ENCODE data around the gene BRD9.
"Not testable (repeated sequence)": the region's sequence is repeated elsewhere in the genome, so short reads cannot be mapped to it uniquely, and the experiment has no call there.

BRD9 gene

DNA sequence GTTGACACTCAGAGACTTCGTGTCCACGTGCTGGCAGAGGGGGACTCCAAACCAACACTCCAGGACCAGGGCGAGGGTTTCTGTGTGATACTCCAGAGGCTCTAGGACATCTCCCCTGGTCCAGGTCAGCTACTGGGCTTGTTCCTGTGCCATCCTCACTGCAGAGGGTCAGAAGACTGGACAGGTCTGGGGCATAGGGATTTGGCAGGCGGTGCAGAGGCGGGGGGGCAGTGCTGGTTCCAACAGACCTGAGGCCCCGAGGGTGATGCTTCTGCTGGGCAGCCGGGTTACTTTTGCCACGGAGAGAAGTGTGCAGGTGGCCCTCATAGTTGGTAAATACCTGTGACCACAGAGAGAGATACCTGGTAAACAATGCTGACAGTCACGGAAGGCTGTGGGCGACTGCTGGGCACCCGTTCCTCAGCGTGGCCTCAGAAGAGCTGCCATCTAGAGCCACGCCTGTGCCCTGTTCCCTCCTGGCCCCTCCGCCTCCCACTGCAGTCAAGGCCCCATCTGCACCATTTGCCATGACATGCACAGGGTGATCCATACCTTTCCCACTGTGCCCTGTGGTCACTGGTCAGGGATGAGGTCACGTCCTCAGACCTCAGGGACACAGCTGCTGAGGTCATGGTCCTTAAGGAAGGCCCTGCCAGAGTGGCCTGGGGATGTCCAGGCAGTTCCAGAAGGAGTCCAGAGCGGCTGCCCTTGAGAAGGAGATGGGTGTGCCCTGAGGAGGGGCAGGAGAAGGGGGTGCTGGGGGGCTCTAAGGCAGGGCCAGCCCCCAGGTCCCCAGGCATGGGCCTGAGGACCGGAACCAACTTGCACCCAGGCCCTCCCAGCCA lies 30.1 kb upstream of the BRD9 start:
- no peak for DNase-seq

DNA sequence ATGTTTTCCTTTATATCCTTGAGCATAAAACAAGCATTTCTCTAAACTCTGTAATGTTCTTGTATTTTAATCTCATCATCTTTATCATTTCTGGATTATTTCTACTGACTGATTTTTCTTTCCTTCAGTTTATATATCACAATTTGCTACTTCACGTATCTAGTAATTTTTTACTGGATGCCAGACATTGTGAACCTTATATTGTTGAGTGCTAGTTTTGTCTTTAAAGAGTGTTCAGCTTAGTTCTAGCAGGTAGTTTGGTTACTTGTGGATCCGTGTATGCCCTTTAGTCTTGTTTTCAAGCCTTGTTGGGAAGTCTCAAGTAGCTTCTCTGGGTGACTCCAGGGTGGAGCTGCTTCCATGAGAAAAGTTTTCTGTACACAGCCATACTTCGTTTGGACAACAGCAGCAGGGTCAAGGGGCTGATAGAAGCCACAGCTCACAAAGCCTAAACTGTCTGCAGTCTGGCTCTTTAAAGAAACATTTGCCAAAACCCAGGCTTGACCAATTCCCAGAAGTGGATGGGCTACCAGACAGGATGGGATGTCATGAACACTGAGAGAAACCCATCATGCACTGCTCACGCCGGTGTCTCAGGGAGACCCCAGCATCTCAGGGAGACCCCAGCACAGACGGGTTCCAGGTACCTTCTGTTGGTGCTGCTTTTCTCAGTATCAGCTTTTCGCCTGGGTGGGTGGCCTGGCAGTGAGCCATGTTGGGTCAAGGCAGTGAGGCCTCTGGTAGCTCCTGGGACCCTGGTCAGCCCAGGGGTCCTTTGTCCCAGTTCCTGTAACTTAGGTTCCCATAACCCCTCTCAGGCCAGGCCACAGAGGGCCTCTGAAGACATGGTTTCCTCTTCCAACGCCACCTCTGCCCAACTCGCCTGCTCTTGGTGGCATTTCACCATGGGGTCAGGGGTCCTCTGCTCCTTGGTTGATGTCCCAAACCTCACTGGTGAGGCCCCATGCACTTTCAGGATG lies 29.1 kb upstream of the BRD9 start:
- no peak for DNase-seq

DNA sequence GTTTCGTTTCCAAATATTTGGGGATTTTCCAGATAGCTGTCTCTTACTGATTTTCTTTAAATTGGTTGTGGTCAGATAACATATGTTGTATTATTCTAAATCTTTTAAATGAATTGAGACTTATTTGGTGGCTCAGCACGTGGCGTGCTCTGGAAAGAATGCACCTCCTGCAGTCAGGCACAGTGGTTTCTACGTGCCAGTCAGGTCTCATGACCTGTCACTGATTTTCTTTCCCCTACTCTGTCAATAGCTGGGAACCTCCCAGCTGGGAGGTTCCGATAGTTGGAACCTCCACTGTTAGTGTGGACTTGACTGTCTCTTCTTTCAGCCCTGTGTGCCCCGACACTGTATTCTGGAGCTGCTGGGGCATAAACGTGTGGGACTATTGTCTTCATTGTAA lies 27.7 kb upstream of the BRD9 start:
- no peak for DNase-seq

DNA sequence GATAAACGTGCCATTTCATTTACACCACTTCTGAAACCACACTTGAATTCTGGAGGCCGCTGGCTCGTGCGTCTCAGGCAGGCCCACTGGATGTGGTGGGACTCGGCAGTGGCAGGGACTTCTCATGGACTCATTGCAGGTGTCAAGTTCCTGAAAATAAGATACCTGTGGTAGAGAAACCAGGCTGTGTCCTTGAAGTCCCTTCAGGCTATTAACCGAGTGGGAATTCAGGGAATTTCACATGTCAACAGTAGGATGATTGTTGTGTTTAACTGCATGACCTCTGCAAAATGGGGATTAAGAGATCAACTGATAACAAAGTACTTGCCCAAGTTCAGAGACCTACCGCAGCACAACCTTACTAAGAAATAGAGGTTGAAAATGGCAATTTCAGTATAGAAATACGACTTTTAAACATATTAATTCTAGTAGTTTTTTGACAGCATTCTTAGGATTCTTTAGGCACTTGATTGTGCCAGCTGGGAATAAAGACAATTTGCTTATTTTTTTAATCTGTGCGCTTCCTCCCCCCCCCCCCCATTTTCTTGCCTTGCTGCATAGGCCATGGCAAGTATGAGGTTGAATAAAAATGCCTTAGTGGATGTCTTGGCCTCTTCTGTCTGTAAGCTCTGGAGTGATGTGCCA lies 26.9 kb upstream of the BRD9 start:
- no peak for DNase-seq

DNA sequence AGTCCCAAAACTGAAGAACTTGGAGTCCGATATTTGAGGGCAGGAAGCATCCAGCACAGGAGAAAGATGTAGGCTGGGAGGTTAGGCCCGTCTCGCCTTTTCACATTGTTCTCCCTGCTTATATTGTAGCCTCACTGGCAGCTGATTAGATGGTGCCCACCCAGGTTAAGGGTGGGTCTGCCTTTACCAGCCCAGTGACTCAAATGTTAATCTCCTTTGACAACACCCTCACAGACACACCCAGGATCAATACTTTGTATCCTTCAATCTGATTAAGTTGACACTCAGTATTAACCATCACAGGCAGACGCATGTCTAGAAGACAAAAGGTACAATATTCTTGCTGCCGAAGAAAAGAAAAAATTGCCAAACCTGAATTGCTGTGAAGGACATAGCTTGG lies 26.1 kb upstream of the BRD9 start:
- DNase-seq = not testable (repeated sequence)

DNA sequence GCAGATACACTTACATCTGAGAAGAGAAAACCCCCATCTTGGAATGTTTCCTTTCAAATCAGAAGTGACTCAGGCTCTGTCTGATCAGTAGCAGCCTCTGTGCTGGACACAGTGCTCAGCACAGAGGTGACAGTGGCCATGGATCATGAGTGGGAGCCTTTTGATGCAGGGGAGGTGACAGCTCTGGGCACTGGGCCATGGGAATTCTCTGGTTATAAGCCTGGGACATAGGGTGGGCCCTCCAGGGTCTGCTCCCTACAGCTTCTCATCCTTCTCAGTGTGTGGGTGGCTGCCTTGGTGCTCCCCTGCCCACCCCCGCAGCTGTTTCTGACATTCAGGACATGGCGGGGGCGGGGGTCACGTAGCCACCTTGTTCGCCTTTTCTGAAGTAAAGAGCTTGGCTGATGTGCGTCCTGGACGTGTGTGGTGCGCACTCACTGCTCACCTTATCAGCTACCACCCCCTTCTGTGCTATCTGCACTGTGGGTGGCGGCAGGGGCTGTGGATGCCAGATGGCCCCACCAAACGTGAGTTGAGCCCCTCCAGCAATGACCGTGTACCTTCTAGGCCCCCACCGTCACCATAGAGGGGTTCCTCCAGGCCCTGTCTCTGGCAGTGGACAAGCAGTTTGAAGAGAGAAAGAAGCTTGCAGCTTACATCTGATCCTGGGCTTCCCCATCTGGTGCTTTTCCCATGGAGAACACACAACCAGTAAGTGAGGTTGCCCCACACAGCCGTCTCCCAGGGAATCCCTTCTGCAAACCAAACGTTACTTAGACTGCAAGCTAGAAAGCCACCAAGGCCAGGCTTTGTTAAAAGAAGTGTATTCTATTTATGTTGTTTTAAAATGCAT lies 24.1 kb upstream of the BRD9 start:
- no peak for DNase-seq

DNA sequence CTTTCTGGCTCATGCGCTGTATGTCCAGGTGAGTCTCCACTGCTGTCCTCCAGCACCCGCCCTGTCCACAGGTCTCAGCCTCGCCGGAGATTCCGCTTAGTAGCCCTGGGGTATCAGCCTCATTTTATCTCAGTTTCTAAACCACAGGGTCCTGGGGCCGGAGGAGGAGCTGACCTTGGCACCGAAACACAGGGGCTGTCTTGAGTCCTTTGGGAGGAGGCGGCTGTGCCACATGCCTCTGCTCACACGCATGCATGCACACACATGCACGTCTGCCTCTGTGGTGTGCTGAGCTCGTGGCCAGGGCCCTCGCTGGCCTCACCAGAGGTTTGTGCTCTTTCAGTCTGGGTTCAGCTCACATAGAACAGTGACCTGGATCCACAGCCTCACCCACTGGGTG lies 23.3 kb upstream of the BRD9 start:
- no peak for DNase-seq

DNA sequence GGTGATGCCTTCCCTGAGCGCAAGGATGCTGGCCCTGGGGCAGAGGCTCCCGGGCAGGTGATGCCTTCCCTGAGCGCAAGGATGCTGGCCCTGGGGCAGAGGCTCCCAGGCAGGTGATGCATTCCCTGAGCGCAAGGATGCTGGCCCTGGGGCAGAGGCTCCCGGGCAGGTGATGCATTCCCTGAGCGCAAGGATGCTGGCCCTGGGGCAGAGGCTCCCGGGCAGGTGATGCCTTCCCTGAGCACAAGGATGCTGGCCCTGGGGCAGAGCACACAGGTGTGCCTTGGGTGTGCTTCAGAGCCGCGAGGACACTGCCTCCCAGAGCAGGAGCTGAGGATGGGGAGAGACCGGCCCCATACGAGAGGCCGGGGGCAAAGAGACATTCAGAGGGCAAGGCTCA lies 22.7 kb upstream of the BRD9 start:
- not testable (repeated sequence) for DNase-seq

DNA sequence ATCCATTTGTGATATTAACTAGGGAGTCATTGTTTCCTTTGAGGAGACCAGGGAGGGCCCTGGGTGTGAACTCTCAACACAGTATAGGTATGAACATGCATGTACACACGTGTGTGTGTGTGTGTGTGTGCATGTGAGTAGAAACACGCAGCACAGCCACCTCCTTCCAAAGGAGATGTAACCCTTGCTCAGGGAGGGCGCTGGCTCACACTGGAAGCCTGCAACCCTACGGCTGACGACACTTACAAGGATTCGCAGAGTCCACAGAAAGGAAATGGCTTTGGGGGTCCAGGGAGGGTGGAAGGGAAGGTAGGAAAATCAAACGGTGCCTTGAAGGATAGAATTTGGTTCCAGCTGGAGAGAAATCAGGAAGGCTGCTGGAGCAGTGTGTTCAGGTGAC lies 22.0 kb upstream of the BRD9 start:
- no peak for DNase-seq

DNA sequence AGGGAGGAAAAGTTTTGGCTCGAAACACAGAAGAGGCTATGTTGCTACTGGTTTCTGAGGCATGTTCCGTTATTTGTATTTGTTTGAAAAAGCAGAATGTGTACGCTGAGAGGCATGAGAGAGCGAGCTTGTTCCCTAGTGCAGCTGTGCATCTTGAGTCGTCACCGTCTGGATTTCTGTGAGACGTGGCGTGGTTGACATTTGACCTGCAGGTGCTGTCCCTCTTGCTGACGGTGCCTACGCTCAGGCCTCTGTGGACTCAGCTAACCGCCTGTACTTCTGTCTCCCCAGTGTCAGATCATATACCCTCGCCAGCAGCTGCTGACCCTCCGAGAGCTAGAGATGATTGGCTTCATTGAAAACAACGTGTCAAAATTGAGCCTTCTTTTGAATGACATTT lies 21.6 kb upstream of the BRD9 start:
- DNase-seq = no peak

DNA sequence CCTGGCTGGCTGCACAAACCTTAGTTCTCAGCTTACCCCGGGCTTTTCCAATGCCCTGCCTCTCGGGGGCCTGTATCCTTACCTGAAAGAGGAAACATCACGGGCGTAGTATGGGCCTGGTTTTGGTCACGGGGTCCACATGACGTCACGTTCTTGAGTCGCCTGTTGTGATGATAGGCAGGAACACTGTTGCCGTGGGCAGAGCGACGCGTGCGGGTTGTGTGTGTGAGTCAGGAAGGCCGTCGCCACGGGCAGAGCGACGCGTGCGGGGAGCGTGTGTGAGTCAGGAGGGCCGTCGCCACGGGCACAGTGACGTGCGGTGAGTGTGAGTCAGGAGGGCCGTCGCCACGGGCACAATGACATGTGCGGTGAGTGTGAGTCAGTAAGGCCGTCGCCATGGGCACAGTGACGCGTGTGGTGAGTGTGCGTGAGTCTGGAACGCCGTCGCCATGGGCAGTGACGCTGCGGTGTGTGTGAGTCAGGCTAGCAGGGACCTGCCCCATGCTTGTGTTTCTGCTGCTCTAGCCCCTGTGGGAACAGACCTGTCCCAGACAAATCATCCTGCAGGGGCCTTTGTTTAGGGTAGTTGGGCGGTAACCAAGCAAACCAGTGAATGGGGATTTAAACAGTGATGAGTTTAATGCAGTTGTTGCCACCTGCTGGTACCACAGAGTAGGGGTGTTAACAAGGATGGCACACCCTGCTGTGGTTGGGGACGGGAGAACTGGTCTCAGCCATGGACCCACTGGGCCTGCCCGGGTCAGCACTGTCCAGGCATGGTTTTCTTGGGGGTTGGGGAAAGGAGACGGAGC lies 19.9 kb upstream of the BRD9 start:
- no peak for DNase-seq

DNA sequence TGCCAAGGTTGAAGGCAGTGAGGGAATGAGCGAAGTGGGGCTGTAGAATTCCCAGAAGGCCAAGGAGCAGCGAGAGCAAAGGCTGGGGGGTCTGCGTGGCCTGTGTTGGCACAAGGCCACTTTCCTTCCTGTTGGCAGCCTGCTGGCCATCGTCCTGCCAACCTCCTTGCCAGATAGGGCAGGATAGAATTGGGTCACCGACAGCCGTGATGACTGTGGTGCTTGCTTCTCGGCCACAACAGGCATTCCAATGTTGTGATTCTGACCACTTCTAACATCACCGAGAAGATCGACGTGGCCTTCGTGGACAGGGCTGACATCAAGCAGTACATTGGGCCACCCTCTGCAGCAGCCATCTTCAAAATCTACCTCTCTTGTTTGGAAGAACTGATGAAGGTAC lies 19.0 kb upstream of the BRD9 start:
- no peak for DNase-seq

DNA sequence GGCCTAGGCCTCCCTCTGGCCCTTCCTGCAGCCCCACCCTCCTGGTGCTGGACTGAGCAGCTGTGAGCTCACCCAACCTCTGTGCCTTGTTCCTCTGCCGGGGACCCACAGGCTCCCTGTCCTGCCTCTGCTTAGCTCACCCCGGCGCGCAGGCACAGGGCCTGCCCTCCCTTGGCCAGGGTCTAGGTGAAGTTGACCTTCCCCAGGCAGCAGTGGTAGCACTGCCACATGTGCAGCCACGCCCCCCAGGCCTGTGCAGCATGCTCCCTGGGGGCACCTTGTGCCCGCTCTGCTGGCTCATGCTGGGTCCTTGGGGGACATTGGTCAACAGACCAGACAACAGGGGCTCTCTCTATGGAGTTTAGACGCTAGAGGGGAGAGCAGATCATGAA lies 18.2 kb upstream of the BRD9 start:
- DNase-seq = no peak

DNA sequence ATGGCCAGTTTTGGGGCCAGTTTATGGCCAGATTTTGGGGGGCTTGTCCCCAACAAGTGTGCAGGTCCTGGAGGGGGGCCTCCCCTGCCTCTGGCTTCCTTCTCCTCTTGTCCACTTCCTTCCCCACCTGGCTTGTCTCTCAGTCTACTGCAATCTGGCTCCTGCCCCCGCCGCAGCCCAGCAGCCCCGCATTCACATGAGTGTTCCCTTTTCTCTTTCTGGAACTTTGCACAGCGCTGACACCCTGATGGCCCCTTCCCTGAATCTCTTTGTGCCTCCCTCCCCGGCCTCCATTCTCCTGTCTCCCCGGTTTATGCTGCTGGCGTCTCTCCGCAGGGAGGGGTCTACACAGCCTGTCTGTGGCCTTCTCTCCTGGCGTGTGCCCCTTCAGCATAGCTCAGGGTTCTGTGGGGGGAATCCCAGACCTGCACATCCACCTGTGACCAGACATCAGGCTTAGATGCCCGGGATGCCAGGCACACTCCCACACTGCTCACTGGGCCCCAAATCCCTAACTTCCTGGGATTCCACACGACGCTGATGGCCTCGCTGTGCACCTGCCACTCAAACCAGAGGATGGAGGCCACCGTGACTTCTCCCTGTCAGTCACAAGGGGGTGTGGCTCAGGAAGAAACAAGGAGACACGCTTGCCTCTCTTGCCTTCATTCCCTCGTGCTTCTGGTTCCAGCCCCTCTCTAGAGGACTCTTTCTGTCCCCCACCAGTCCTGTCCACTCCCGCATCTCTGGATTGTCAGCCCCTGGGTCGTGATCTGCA lies 17.6 kb upstream of the BRD9 start:
- no peak for DNase-seq

DNA sequence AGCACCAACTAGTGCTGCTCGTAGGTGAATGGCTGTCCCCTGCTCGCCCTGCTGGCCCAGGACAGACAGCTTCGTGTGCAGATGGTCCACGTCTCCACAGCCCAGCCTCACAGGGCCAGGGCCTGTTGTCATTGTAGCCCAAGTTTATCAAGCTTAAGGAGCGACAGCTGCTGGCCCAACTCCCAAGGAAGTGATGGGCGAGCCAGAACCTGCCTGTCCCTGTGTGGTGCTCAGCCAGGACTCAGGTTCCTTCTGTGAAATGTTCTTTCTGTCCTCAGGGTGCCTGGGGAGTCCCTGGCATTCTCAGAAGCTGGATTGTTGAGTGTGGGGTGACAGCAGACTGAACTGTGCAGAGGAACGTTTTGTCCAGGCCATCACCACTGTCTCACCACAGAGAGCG lies 16.5 kb upstream of the BRD9 start:
- no peak for DNase-seq

DNA sequence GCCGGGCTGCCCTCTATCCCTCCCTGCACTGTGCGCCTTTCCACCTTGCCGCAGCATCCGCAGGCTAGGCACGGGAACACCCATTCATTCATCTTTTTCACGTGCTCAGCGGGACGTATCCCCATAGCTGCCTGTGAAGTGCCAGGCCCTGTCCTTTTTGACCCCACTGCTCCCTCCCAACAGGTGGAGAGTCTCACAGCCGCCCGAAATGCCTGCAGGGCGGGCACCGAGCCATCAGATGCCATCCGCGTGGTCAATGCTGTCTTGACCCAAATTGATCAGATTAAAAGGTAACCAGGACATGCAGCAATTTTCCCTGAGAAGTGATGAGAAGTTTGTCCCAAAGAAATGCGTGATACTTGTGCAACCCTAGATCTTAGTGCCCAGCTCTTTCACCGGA lies 15.6 kb upstream of the BRD9 start:
- DNase-seq = no peak

DNA sequence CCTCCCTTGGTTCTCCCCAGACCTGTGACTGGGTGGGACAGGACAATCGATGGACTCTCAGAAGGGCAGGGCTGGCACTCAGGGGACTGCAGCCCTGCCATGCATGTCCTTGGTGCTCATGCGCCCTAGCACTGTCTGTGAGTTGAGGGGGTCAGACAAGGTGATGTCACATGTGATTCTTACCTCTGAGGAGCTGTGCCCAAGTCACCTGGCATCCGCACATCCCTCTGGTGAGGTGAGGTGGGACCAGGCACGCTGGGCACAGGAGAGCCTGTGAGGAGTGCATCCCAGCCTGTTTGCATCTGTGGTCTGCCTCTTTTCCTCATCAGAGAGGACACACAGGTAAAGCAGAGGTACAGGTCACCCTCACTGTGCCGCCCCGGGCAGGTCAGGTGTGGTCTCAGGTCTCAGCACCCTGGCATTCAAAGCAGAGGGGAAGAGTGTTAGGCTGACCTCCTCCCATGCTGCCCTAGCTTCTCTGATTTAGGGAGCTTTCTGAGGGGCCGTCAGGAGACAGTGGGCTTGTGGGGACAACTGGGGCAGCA lies 14.8 kb upstream of the BRD9 start:
- no peak for DNase-seq

DNA sequence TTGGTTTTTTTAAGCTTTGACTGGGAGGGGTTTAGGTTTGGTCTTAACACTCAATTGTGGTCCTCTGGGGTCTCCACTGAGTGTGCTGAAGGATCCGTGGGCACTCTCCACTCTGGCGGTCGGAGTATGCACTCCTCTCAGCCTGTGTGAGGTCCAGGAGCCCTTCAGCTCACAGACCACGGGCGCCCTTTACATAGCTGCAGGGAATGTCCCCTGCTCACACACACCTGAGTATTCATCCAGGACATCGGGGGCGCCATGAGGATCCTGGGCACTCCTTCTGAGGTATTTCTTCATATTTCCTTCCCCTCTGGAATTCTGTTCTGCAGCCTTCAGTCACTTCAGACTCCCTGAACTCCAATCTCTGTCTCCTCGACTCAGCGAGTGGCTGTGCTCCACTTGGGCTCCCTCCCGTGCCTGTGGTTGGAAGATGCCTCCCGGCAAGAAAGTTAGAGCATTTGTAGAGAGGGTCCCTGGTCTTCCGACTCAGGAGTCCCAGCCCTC lies 12.6 kb upstream of the BRD9 start:
- DNase-seq = no peak

DNA sequence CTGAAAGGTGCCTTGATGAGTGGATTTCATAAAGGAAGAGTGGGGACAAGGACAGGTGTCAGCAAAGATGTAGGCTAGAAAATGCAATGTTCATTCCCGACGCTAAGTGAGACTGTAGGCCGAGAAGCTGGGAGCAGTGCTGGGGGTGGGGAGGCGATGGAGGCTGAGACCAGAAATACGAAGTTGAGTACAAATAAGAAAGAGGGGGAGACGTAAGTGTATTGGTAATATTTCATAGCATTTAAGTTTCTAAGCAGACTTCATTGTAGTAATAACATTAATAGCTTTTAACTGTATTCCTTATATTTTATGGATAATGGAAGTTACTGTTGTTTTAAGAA lies 11.1 kb upstream of the BRD9 start:
- no peak for DNase-seq

DNA sequence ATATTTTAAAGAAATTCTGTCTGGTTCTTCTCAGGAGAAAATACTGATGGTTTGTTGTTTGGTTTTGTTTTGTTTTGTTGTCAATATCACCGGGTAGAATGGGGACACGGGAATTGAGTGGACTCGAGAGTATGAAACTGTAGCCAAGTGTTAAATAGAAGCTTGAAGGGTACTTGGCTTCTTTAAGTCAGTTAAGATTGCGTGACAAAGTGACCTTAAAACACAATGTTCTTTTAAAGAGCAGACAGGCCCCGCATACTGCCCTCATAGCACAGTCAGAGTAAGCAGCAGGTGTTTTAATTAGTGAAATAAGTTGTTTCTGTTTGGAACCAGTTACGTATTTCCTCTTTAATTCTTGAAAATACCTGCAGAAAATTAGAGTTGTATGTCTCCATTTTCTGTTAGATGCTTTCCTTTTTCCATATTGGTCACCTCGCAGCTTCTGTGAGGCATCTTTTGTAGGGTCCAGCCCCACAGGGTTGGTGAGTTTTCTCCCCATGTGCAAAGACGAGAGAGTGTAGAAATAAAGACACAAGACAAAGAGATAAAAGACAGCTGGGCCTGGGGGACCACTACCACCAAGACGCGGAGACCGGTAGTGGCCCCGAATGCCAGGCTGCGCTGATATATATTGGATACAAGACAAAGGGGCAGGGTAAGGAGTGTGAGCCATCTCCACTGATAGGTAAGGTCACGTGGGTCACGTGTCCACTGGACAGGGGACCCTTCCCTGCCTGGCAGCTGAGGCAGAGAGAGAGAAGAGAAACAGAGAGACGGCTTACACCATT lies 9.7 kb upstream of the BRD9 start:
- no peak for DNase-seq

Measured in NCI-H1092 treated with DMSO at 0.1 percent for 48 hours (cell line).